H9 (cell line): ENCODE data around the gene RNF26. TPM values are rescaled to one million over a fixed set of nuclear protein-coding genes. Genes with fewer than 3 reads are reported as not detected.

ENCODE experiments used
- DNase-seq: peaks from one replicate; pipeline ENCODE4 v3.0.0-alpha.2; 2017
- H2AFZ ChIP-seq: one replicate; pipeline ENCODE4 v1.6.1; 2013; ENCODE audit warnings: mild to moderate bottlenecking, low read length, control low read depth, moderate library complexity
- H2AK5ac ChIP-seq: 2 replicates; pipeline ENCODE4 v1.6.1; 2013; ENCODE audit warnings: low read length, control low read depth, mixed read lengths; ENCODE audit not compliant: insufficient read length
- H2BK120ac ChIP-seq: one replicate; pipeline ENCODE4 v1.6.1; 2013; ENCODE audit warnings: low read depth, mild to moderate bottlenecking, low read length, control low read depth, inconsistent platforms; ENCODE audit not compliant: poor library complexity, severe bottlenecking
- H2BK12ac ChIP-seq: 2 replicates; pipeline ENCODE4 v1.6.1; 2013; ENCODE audit warnings: low read length, control low read depth, mixed read lengths, low read depth; ENCODE audit not compliant: insufficient read length
- H2BK15ac ChIP-seq: 2 replicates; pipeline ENCODE4 v1.6.1; 2013; ENCODE audit warnings: low read depth, low read length, control low read depth
- H2BK20ac ChIP-seq: one replicate; pipeline ENCODE4 v1.6.1; 2013; ENCODE audit warnings: low read depth, mild to moderate bottlenecking, low read length, control low read depth, inconsistent platforms; ENCODE audit not compliant: poor library complexity, severe bottlenecking
- H2BK5ac ChIP-seq: 2 replicates; pipeline ENCODE4 v1.6.1; 2013; ENCODE audit warnings: low read length, control low read depth, mixed read lengths; ENCODE audit not compliant: insufficient read length
- H3K14ac ChIP-seq: 2 replicates; pipeline ENCODE4 v1.6.1; 2013; ENCODE audit warnings: low read length, control low read depth; ENCODE audit not compliant: insufficient read depth
- H3K18ac ChIP-seq: 2 replicates; pipeline ENCODE4 v1.6.1; 2013; ENCODE audit warnings: low read depth, mild to moderate bottlenecking, mixed read lengths, low read length, control low read depth; ENCODE audit not compliant: insufficient read length
- H3K23ac ChIP-seq: 2 replicates; pipeline ENCODE4 v1.6.1; 2013; ENCODE audit warnings: low read length, control low read depth, mixed read lengths, low read depth; ENCODE audit not compliant: insufficient read length
- H3K23me2 ChIP-seq: 2 replicates; pipeline ENCODE4 v1.6.1; 2013; ENCODE audit warnings: low read depth, mild to moderate bottlenecking, mixed read lengths, low read length, control low read depth; ENCODE audit not compliant: insufficient read length, poor library complexity, severe bottlenecking
- H3K27ac ChIP-seq: 2 replicates; pipeline ENCODE4 v1.5.1; 2013; ENCODE audit warnings: low read length, control low read depth, mixed read lengths, low read depth; ENCODE audit not compliant: insufficient read length
- H3K27me3 ChIP-seq: 2 replicates; pipeline ENCODE4 v1.6.1; 2013; ENCODE audit warnings: low read length, control low read depth, inconsistent platforms; ENCODE audit not compliant: insufficient read depth
- H3K4ac ChIP-seq: 2 replicates; pipeline ENCODE4 v1.6.1; 2013; ENCODE audit warnings: low read depth, mild to moderate bottlenecking, control low read depth, inconsistent platforms, low read length, moderate library complexity
- H3K4me1 ChIP-seq: 2 replicates; pipeline ENCODE4 v1.6.1; 2013; ENCODE audit warnings: low read length, control low read depth, inconsistent platforms; ENCODE audit not compliant: insufficient read depth
- H3K4me2 ChIP-seq: 2 replicates; pipeline ENCODE4 v1.6.1; 2013; ENCODE audit warnings: low read length, control low read depth, mixed read lengths; ENCODE audit not compliant: insufficient read length, insufficient read depth
- H3K56ac ChIP-seq: 2 replicates; pipeline ENCODE4 v1.6.1; 2013; ENCODE audit warnings: low read depth, mild to moderate bottlenecking, mixed read lengths, low read length, control low read depth; ENCODE audit not compliant: insufficient read length
- H3K79me1 ChIP-seq: 2 replicates; pipeline ENCODE4 v1.6.1; 2013; ENCODE audit warnings: low read depth, mild to moderate bottlenecking, moderate library complexity, low read length, control low read depth, inconsistent platforms; ENCODE audit not compliant: insufficient read depth, poor library complexity, severe bottlenecking
- H3K79me2 ChIP-seq: 2 replicates; pipeline ENCODE4 v1.6.1; 2013; ENCODE audit warnings: low read length, control low read depth, inconsistent platforms; ENCODE audit not compliant: insufficient read depth
- H3K9ac ChIP-seq: 2 replicates; pipeline ENCODE4 v1.6.1; 2013; ENCODE audit warnings: low read length, control low read depth, mixed read lengths; ENCODE audit not compliant: insufficient read length; ENCODE audit errors: extremely low read depth
- H3K9me3 ChIP-seq: one replicate; pipeline ENCODE4 v1.6.1; 2013; ENCODE audit warnings: low read depth, low read length, inconsistent platforms; ENCODE audit not compliant: control insufficient read depth
- H3T11ph ChIP-seq: one replicate; pipeline ENCODE4 v1.6.1; 2013; ENCODE audit warnings: mild to moderate bottlenecking, low read length, control low read depth, inconsistent platforms
- H4K20me1 ChIP-seq: one replicate; pipeline ENCODE4 v1.6.1; 2013; ENCODE audit not compliant: control insufficient read depth, insufficient read length, insufficient read depth
- H4K5ac ChIP-seq: 2 replicates; pipeline ENCODE4 v1.6.1; 2013; ENCODE audit warnings: low read depth, mild to moderate bottlenecking, mixed read lengths, low read length, control low read depth; ENCODE audit not compliant: insufficient read length
- H4K8ac ChIP-seq: replicated peaks from 2 replicates; pipeline ENCODE4 v1.6.1; 2013; ENCODE audit warnings: low read length, control low read depth, mixed read lengths, low read depth; ENCODE audit not compliant: insufficient read length
- H4K91ac ChIP-seq: 2 replicates; pipeline ENCODE4 v1.6.1; 2013; ENCODE audit warnings: low read depth, mild to moderate bottlenecking, moderate library complexity, mixed read lengths, low read length, control low read depth; ENCODE audit not compliant: insufficient read length
- H3K27ac Mint-ChIP-seq, 3 experiments: 2 replicates in 2 of 3; 3 replicates in 1 of 3; pipeline ENCODE4 v1.8.0; 2020 to 2021; ENCODE audit warnings: mixed read lengths in 3 of 3, mild to moderate bottlenecking in 1 of 3, moderate library complexity in 1 of 3
- H3K27me3 Mint-ChIP-seq: 2 replicates; pipeline ENCODE4 v1.8.0; 2021; ENCODE audit warnings: low read depth, mild to moderate bottlenecking, moderate library complexity, mixed read lengths
- H3K36me3 Mint-ChIP-seq, 3 experiments: 2 replicates in 2 of 3; 3 replicates in 1 of 3; pipeline ENCODE4 v1.8.0; 2020 to 2021; ENCODE audit warnings: low read depth in 3 of 3, mixed read lengths in 3 of 3; ENCODE audit not compliant: insufficient read depth in 1 of 3
- H3K4me1 Mint-ChIP-seq, 2 experiments: 2 replicates each; pipeline ENCODE4 v1.8.0; 2020; ENCODE audit warnings: mixed read lengths in 2 of 2
- H3K4me3 Mint-ChIP-seq, 2 experiments: 2 replicates in 1 of 2; 3 replicates in 1 of 2; pipeline ENCODE4 v1.8.0; 2020 to 2021; ENCODE audit warnings: mild to moderate bottlenecking in 2 of 2, mixed read lengths in 2 of 2, moderate library complexity in 1 of 2
- H3K9me3 Mint-ChIP-seq, 2 experiments: 2 replicates in 1 of 2; 3 replicates in 1 of 2; pipeline ENCODE4 v1.8.0; 2020; ENCODE audit warnings: mild to moderate bottlenecking in 2 of 2, mixed read lengths in 2 of 2, moderate library complexity in 1 of 2
- CTCF ChIP-seq: fragments of 200-600 bp; sonication (generic); conservative IDR thresholded peaks from 3 replicates; pipeline ENCODE4 v1.8.0; 2021; ENCODE audit warnings: antibody characterized with exemption, mild to moderate bottlenecking
- WGBS: extraction: QIAGEN DNeasy Blood & Tissue Kit; methylation state at CpG from one replicate; pipeline ENCODE4 v1.1.7; 2013; ENCODE audit warnings: missing lambda C conversion rate, low lambda C conversion rate, mixed read lengths; ENCODE audit not compliant: insufficient read length; ENCODE audit errors: extremely low coverage; 5-methylcytosine and 5-hydroxymethylcytosine counted together
- total RNA-seq: library from RNA; stranded (reverse); gene quantifications from 2 replicates; pipeline ENCODE4 v1.2.1, GENCODE V29; 2021

Gene RNF26
- total RNA-seq, 1 experiment from 2014 or later: 57.6 TPM

- Histone ChIP-seq H3K9me3 (no peaks in the 10 kb centered on the region), H4K8ac (no peak overlapping the region), H3K4me2 (no peak overlapping the region), H3K4ac (no peak overlapping the region), H3K18ac (no peak overlapping the region), H3K9ac (no peak overlapping the region), H2BK20ac (no peak overlapping the region), H2BK120ac (no peak overlapping the region), H4K20me1 (no peaks in the 10 kb centered on the region), H2BK5ac (no peak overlapping the region), H2AK5ac (no peak overlapping the region), H4K5ac (no peak overlapping the region), H4K91ac (no peak overlapping the region), H3K27ac (no peak overlapping the region), H3K14ac (no peak overlapping the region), H2BK12ac (no peak overlapping the region), H3K79me2 (no peaks in the 10 kb centered on the region), H3K79me1 (no peaks in the 10 kb centered on the region), H3K56ac (no peak overlapping the region), H3K27me3 (no peaks in the 10 kb centered on the region), H3K23me2 (no peaks in the 10 kb centered on the region), H3K4me1 (no peaks in the 10 kb centered on the region), H3K23ac (no peak overlapping the region), H3T11ph (no peak overlapping the region), H2BK15ac (no peak overlapping the region), H2AFZ (no peak overlapping the region)
- Mint-ChIP-seq H3K4me1 (peaks cover 10 to 18% of the 10 kb centered on the region in 2 experiments; a peak in 3 of 4 replicates), H3K27me3 (no peaks in the 10 kb centered on the region), H3K27ac (peak overlapping the region; percentile 47 to 91 (median 79); a peak in 4 of 7 replicates), H3K36me3 (peaks cover 7 to 67% (median 50%) of the 10 kb centered on the region in 3 experiments; a peak in 6 of 7 replicates), H3K4me3 (no peak overlapping the region), H3K9me3 (no peaks in the 10 kb centered on the region)
- DNase-seq: no peak
- no peak for TF ChIP-seq CTCF
- WGBS: no CpG with 5 or more reads among the region's 5 CpGs
Measured at GRCh38 chr11:119306373-119306890, 27.9 kb upstream of the RNF26 start.
